HepG2 (cell line): Measurements from ENCODE around the gene SDK1. TPM values are rescaled to one million over a fixed set of nuclear protein-coding genes. Genes with fewer than 3 reads are reported as not detected.

Source experiments
- ATAC-seq: fragments of 200-7000 bp; cut with Tn5 transposase; 3 replicates; pipeline ENCODE4 v1.9.1; 2020; ENCODE audit warnings: mild to moderate bottlenecking, moderate library complexity
- BruUV-seq: library from RNA; stranded (reverse); fragments of 400-500 nt; replicated peaks from 2 replicates; lab custom pipeline; 2021; lab: Mats Ljungman, UMichigan
- CTCF ChIA-PET: fragments of 300-600 bp; formaldehyde crosslinking; extraction: SDS; loops from one replicate; lab custom pipeline; 2021; ENCODE audit warnings: low total read pairs, inconsistent platforms, low intra/inter-chr PET ratio; lab: Yijun Ruan, JAX
- POLR2A ChIA-PET: fragments of 350-600 bp; sonication (Branson Sonifier 250); formaldehyde crosslinking; loops from one replicate; lab custom pipeline; 2020; ENCODE audit warnings: antibody characterized with exemption, inconsistent platforms; lab: Yijun Ruan, JAX
- DNase-seq: peaks from one replicate; pipeline ENCODE4 v3.0.0-alpha.2; 2015; ENCODE audit warnings: low spot score
- FAIRE-seq: peaks from 3 replicates; lab custom pipeline; 2011; peaks lifted over from hg19 to GRCh38; lab: Jason Lieb, UNC
- H2AFZ ChIP-seq: one replicate; pipeline ENCODE4 v1.6.1; 2011; ENCODE audit warnings: low read length, inconsistent platforms
- H3K27ac ChIP-seq: fragments of 300-600 bp; 3 replicates; pipeline ENCODE4 v1.8.0; 2011; ENCODE audit warnings: mixed run types, mild to moderate bottlenecking, mixed read lengths, low read length, inconsistent platforms; ENCODE audit not compliant: insufficient read depth; ENCODE audit errors: extremely low read length
- H3K27me3 ChIP-seq, 2 experiments: fragments of 200-600 bp in 1 of 2; 2 replicates in 1 of 2; 3 replicates in 1 of 2; pipeline versions ENCODE4 v1.6.0 to v1.8.0; 2011; ENCODE audit warnings: low read length in 2 of 2, mild to moderate bottlenecking in 2 of 2, moderate library complexity in 2 of 2, inconsistent platforms in 1 of 2; ENCODE audit not compliant: insufficient read depth in 2 of 2, control insufficient read depth in 1 of 2
- H3K36me3 ChIP-seq, 2 experiments: fragments of 200-600 bp in 1 of 2; replicated peaks in 1 of 2; 2 replicates in 1 of 2; 3 replicates in 1 of 2; pipeline versions ENCODE4 v1.5.1 to v1.8.0; 2011; ENCODE audit warnings: low read length in 2 of 2, inconsistent platforms in 1 of 2; ENCODE audit not compliant: insufficient read depth in 2 of 2, control insufficient read depth in 1 of 2
- H3K4me1 ChIP-seq: 2 replicates; pipeline ENCODE4 v1.5.1; 2012; ENCODE audit warnings: low read length, inconsistent platforms; ENCODE audit not compliant: insufficient read depth
- H3K4me2 ChIP-seq: 2 replicates; pipeline ENCODE4 v1.6.0; 2011; ENCODE audit warnings: low read depth, low read length, inconsistent platforms
- H3K4me3 ChIP-seq, 3 experiments: fragments of 200-600 bp in 1 of 3; sonication (generic), shearing (Covaris generic) in 1 of 3; replicated peaks in 1 of 3; 2 replicates each; pipeline ENCODE4 v1.5.1; 2011 to 2016; ENCODE audit warnings: low read length in 3 of 3, inconsistent platforms in 2 of 3, low read depth in 2 of 3, mild to moderate bottlenecking in 2 of 3, control low read depth in 1 of 3, mixed read lengths in 1 of 3; ENCODE audit not compliant: insufficient read depth in 1 of 3
- H3K79me2 ChIP-seq: one replicate; pipeline ENCODE4 v1.6.1; 2011; ENCODE audit warnings: low read length, inconsistent platforms; ENCODE audit not compliant: insufficient read depth
- H3K9ac ChIP-seq: 2 replicates; pipeline ENCODE4 v1.6.0; 2011; ENCODE audit warnings: mild to moderate bottlenecking, low read depth, low read length, inconsistent platforms; ENCODE audit not compliant: insufficient read depth
- H3K9me3 ChIP-seq: 2 replicates; pipeline ENCODE4 v1.5.1; 2012; ENCODE audit warnings: mild to moderate bottlenecking, low read length
- H4K20me1 ChIP-seq: 2 replicates; pipeline ENCODE4 v1.6.0; 2011; ENCODE audit warnings: inconsistent platforms, mild to moderate bottlenecking, low read length, moderate library complexity; ENCODE audit not compliant: insufficient read depth
- CBX5 ChIP-seq: sonication (generic); formaldehyde crosslinking; IDR thresholded peaks from 2 replicates; pipeline ENCODE4 v1.4.0; 2020; ENCODE audit warnings: missing genetic modification reagents, borderline replicate concordance
- HES4 ChIP-seq: sonication (generic); formaldehyde crosslinking; IDR thresholded peaks from 2 replicates; pipeline ENCODE4 v1.9.0; 2021; ENCODE audit warnings: mild to moderate bottlenecking, missing genetic modification reagents, borderline replicate concordance
- HMG20A ChIP-seq: IDR thresholded peaks from 2 replicates; pipeline ENCODE4 v1.6.1; 2016; ENCODE audit warnings: borderline replicate concordance
- HNF4G ChIP-seq, 2 experiments: sonication (generic) in 1 of 2; formaldehyde crosslinking in 1 of 2; IDR thresholded peaks; 2 replicates each; pipeline versions ENCODE4 v1.4.0 to v1.6.1; 2011 to 2020; ENCODE audit warnings: borderline replicate concordance in 2 of 2, low read depth in 2 of 2, mild to moderate bottlenecking in 2 of 2, low read length in 1 of 2, missing genetic modification reagents in 1 of 2, moderate library complexity in 1 of 2
- IKZF1 ChIP-seq: fragments of 450-650 bp; IDR thresholded peaks from 2 replicates; pipeline ENCODE4 v1.7.1; 2016
- MAFF ChIP-seq: IDR thresholded peaks from 2 replicates; pipeline ENCODE4 v1.6.1; 2011; ENCODE audit warnings: low read depth, low read length, improper control_type of control experiment
- MIER3 ChIP-seq: IDR thresholded peaks from 2 replicates; pipeline ENCODE4 v1.6.1; 2016; ENCODE audit warnings: missing compliant biosample characterization, borderline replicate concordance
- SIN3A ChIP-seq: IDR thresholded peaks from 2 replicates; pipeline ENCODE4 v1.6.1; 2011; ENCODE audit warnings: low read depth, mild to moderate bottlenecking, control low read depth, low read length, borderline replicate concordance
- SMARCC2 ChIP-seq: fragments of 450-650 bp; IDR thresholded peaks from 2 replicates; pipeline ENCODE4 v1.6.1; 2017; ENCODE audit warnings: antibody characterized with exemption, mild to moderate bottlenecking
- ZNF431 ChIP-seq: sonication (generic); formaldehyde crosslinking; IDR thresholded peaks from 2 replicates; pipeline ENCODE4 v1.9.0; 2022; ENCODE audit warnings: missing genetic modification reagents, low read depth, mild to moderate bottlenecking, borderline replicate concordance
- WGBS: methylation state at CpG from one replicate; pipeline ENCODE4 v1.1.6; 2017; ENCODE audit warnings: low lambda C conversion rate; 5-methylcytosine and 5-hydroxymethylcytosine counted together
- in situ Hi-C: cut with HindIII; loops from 2 replicates; pipeline ENCODE4 v1.10.0; 2017; ENCODE audit warnings: low pct_unique_long_range_greater_than_20kb; ENCODE audit not compliant: extremely low pct_ligation_motif_present
- intact Hi-C: fragments of 100-400 bp; cut with micrococcal nuclease; formaldehyde crosslinking; loops from one replicate; pipeline ENCODE4 v1.10.0; 2022; ENCODE audit not compliant: unreplicated experiment
- polyA plus RNA-seq, 8 experiments: library from polyadenylated mRNA; depleted of rRNA in 3 of 8; stranded (reverse) in 7 of 8; unstranded in 1 of 8; fragments of >200 nt; fragmentation: Illumina TruSeq in 4 of 8; extraction: Trizol in 4 of 8; gene quantifications; 2 replicates each; pipeline versions ENCODE4 v1.2.1 to v1.2.3, GENCODE V29; 2011 to 2016; ENCODE audit warnings: low read depth in 4 of 8, missing spikeins in 1 of 8, mixed read lengths in 1 of 8; ENCODE audit not compliant: insufficient read depth in 1 of 8
- total RNA-seq, 5 experiments: library from RNA; depleted of rRNA; stranded (reverse); fragments of >200 nt; fragmentation: Illumina TruSeq; extraction: Trizol; gene quantifications; 2 replicates each; pipeline ENCODE4 v1.2.3, GENCODE V29; 2016; ENCODE audit warnings: low read depth in 1 of 5
- TF ChIP-seq, protein P1 (sequence below): sonication (generic); formaldehyde crosslinking; IDR thresholded peaks from 2 replicates; pipeline ENCODE4 v1.4.0; 2020; ENCODE audit warnings: missing genetic modification reagents, mild to moderate bottlenecking, borderline replicate concordance

Gene SDK1
- total and polyA plus RNA-seq, 2 of the 13 experiments (the other 11 are each of a cell fraction or from before 2014, with no cell fraction given): 0.35 to 2.4 TPM

DNA sequence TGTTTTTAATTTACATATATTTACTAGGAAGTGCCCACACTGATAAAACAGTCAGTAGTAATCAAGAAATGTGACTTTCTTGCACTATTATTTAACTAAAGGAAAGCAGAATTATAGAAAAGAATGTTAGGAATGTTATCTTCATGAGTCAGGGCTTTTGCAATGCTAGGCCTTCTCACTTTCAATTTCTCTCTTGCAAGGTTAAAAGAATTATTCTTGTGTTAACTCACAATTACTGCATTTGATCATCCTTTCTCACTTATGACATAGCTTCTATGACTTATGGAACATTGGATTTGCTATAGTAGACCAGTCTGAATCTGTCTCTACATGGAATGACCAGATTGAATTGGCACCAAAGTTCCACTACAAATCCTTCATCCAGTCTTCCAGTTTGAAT, 192.4 kb downstream of the SDK1 start:
- Histone ChIP-seq H3K4me3 (no peak overlapping the region), H3K4me1 (peaks cover 9% of the 10 kb centered on the region; the same call in 1 of the 2 replicates), H3K36me3 (no peaks in the 10 kb centered on the region), H3K27me3 (no peaks in the 10 kb centered on the region), H3K9me3 (no peaks in the 10 kb centered on the region), H3K27ac (no peak overlapping the region), H4K20me1 (no peaks in the 10 kb centered on the region), H3K79me2 (no peaks in the 10 kb centered on the region), H3K9ac (no peak overlapping the region), H2AFZ (no peak overlapping the region), H3K4me2 (no peak overlapping the region)
- TF ChIP-seq HNF4G (IDR thresholded peaks at IDR 0.05; ENCODE audit: borderline replicate concordance, low read depth, low read length) (no peak), HNF4G (CRISPR knock-in tag; IDR thresholded peaks at IDR 0.05; ENCODE audit: borderline replicate concordance, low read depth) (no peak), MAFF (0 out of 2 replicates have a peak, but pooled peaks have one; percentile 6)
- no TSS peak for BruUV-seq
- intact Hi-C loops (no loop called here), in situ Hi-C loops (no loop called here)
- ATAC-seq (no peak), DNase-seq (peak; percentile 9), FAIRE-seq (no peak)
- ChIA-PET CTCF (no interaction called here), POLR2A (no interaction called here)

GRCh38 chr7:3494947-3495346, 193.9 kb downstream of the SDK1 start:
- 88% methylated on average over 6 of the region's 6 CpGs for WGBS

More at GRCh38 chr7:3494947-3495346, 193.9 kb downstream of the SDK1 start:
- intact Hi-C loops: no loop called here
- H3K27ac ChIP-seq: no peak overlapping the region
- no peaks in the 10 kb centered on the region for H3K27me3 ChIP-seq
- CTCF ChIA-PET: no interaction called here
- ATAC-seq (no peak), DNase-seq (no peak), FAIRE-seq (no peak)
- H2AFZ ChIP-seq: no peak overlapping the region
- H4K20me1 ChIP-seq: no peaks in the 10 kb centered on the region
- H3K4me1 ChIP-seq: peaks cover 9% of the 10 kb centered on the region; the same call in 1 of the 2 replicates
- POLR2A ChIA-PET: no interaction called here
- no peaks in the 10 kb centered on the region for H3K36me3 ChIP-seq
- no peak overlapping the region for H3K9ac ChIP-seq
- in situ Hi-C loops: no loop called here
- no TSS peak for BruUV-seq
- no peak for TF ChIP-seq HMG20A
- TF ChIP-seq CBX5: no peak
- TF ChIP-seq SIN3A: no peak
- no peak for TF ChIP-seq ZNF431 (CRISPR knock-in tag)
- TF ChIP-seq IKZF1: no peak
- TF ChIP-seq SMARCC2: no peak
- no peak for TF ChIP-seq MIER3 (CRISPR knock-in tag)
- TF ChIP-seq, protein P1, sequence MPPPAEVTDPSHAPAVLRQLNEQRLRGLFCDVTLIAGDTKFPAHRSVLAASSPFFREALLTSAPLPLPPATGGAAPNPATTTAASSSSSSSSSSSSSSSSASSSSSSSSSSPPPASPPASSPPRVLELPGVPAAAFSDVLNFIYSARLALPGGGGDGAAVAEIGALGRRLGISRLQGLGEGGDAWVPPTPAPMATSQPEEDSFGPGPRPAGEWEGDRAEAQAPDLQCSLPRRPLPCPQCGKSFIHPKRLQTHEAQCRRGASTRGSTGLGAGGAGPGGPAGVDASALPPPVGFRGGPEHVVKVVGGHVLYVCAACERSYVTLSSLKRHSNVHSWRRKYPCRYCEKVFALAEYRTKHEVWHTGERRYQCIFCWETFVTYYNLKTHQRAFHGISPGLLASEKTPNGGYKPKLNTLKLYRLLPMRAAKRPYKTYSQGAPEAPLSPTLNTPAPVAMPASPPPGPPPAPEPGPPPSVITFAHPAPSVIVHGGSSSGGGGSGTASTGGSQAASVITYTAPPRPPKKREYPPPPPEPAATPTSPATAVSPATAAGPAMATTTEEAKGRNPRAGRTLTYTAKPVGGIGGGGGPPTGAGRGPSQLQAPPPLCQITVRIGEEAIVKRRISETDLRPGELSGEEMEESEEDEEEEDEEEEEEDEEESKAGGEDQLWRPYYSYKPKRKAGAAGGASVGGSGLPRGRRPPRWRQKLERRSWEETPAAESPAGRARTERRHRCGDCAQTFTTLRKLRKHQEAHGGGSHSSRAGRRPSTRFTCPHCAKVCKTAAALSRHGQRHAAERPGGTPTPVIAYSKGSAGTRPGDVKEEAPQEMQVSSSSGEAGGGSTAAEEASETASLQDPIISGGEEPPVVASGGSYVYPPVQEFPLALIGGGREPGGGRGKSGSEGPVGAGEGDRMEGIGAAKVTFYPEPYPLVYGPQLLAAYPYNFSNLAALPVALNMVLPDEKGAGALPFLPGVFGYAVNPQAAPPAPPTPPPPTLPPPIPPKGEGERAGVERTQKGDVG: no peak
- no peak for TF ChIP-seq HES4 (CRISPR knock-in tag)
- no peaks in the 10 kb centered on the region for H3K79me2 ChIP-seq
- no peak overlapping the region for H3K4me2 ChIP-seq
- peaks cover 7% of the 10 kb centered on the region; the same call in 1 of the 2 replicates for H3K9me3 ChIP-seq
- H3K4me3 ChIP-seq: no peak overlapping the region
